Measurements from ENCODE around the gene SERINC5.
"Not testable (repeated sequence)": the region's sequence is repeated elsewhere in the genome, so short reads cannot be mapped to it uniquely, and the experiment has no call there.

SERINC5 gene

GRCh38 chr5:80181618-80182211, 74.1 kb downstream of the SERINC5 start:
- in situ Hi-C loops (cut with HindIII; ENCODE audit: low sequenced_read_pairs) = no loop called here

- in situ Hi-C loops (cut with HindIII; ENCODE audit: low sequenced_read_pairs) = no loop called here
Observed at GRCh38 chr5:80177236-80177635, 78.6 kb downstream of the SERINC5 start.

- in situ Hi-C loops (cut with HindIII; ENCODE audit: low sequenced_read_pairs) = no loop called here
Observed at GRCh38 chr5:80175337-80175736, 80.5 kb downstream of the SERINC5 start.

GRCh38 chr5:80174790-80175189, 81.1 kb downstream of the SERINC5 start:
- in situ Hi-C loops (cut with HindIII; ENCODE audit: low sequenced_read_pairs) = no loop called here

- in situ Hi-C loops (cut with HindIII; ENCODE audit: low sequenced_read_pairs) = no loop called here
Observed at GRCh38 chr5:80172067-80172695, 83.7 kb downstream of the SERINC5 start.

- in situ Hi-C loops (cut with HindIII; ENCODE audit: low sequenced_read_pairs) = no loop called here
Observed at GRCh38 chr5:80170117-80170535, 85.7 kb downstream of the SERINC5 start.

- in situ Hi-C loops (cut with HindIII; ENCODE audit: low sequenced_read_pairs) = no loop called here
Observed at GRCh38 chr5:80168388-80169028, 87.3 kb downstream of the SERINC5 start.

- in situ Hi-C loops (cut with HindIII; ENCODE audit: low sequenced_read_pairs) = no loop called here
Observed at GRCh38 chr5:80165452-80165851, 90.4 kb downstream of the SERINC5 start.

- in situ Hi-C loops (cut with HindIII; ENCODE audit: low sequenced_read_pairs) = no loop called here
Observed at GRCh38 chr5:80161165-80161564, 94.7 kb downstream of the SERINC5 start.

GRCh38 chr5:80160242-80160641, 95.6 kb downstream of the SERINC5 start:
- in situ Hi-C loops (cut with HindIII; ENCODE audit: low sequenced_read_pairs) = no loop called here

- in situ Hi-C loops (cut with HindIII; ENCODE audit: low sequenced_read_pairs) = no loop called here
Observed at GRCh38 chr5:80159133-80159815, 96.6 kb downstream of the SERINC5 start.

GRCh38 chr5:80156156-80156555, 99.7 kb downstream of the SERINC5 start:
- in situ Hi-C loops (cut with HindIII; ENCODE audit: low sequenced_read_pairs) = no loop called here

- in situ Hi-C loops (cut with HindIII; ENCODE audit: low sequenced_read_pairs) = no loop called here
Observed at GRCh38 chr5:80154749-80155148, 101.1 kb downstream of the SERINC5 start.

- in situ Hi-C loops (cut with HindIII; ENCODE audit: low sequenced_read_pairs) = not testable (repeated sequence)
Observed at GRCh38 chr5:80154289-80154688, 101.6 kb downstream of the SERINC5 start.

- in situ Hi-C loops (cut with HindIII; ENCODE audit: low sequenced_read_pairs) = no loop called here
Observed at GRCh38 chr5:80153586-80154126, 102.2 kb downstream of the SERINC5 start.

- in situ Hi-C loops (cut with HindIII; ENCODE audit: low sequenced_read_pairs) = no loop called here
Observed at GRCh38 chr5:80152778-80153177, 103.1 kb downstream of the SERINC5 start.

- in situ Hi-C loops (cut with HindIII; ENCODE audit: low sequenced_read_pairs) = no loop called here
Observed at GRCh38 chr5:80151890-80152289, 104.0 kb downstream of the SERINC5 start.

GRCh38 chr5:80150731-80151130, 105.1 kb downstream of the SERINC5 start:
- in situ Hi-C loops (cut with HindIII; ENCODE audit: low sequenced_read_pairs) = no loop called here

GRCh38 chr5:80149161-80149609, 106.7 kb downstream of the SERINC5 start:
- in situ Hi-C loops (cut with HindIII; ENCODE audit: low sequenced_read_pairs) = no loop called here

GRCh38 chr5:80147119-80147815, 108.6 kb downstream of the SERINC5 start:
- in situ Hi-C loops (cut with HindIII; ENCODE audit: low sequenced_read_pairs) = no loop called here

- in situ Hi-C loops (cut with HindIII; ENCODE audit: low sequenced_read_pairs) = no loop called here
Observed at GRCh38 chr5:80146046-80146445, 109.8 kb downstream of the SERINC5 start.
